ENCODE measurements around the gene SLC25A45.

Gene SLC25A45

DNA sequence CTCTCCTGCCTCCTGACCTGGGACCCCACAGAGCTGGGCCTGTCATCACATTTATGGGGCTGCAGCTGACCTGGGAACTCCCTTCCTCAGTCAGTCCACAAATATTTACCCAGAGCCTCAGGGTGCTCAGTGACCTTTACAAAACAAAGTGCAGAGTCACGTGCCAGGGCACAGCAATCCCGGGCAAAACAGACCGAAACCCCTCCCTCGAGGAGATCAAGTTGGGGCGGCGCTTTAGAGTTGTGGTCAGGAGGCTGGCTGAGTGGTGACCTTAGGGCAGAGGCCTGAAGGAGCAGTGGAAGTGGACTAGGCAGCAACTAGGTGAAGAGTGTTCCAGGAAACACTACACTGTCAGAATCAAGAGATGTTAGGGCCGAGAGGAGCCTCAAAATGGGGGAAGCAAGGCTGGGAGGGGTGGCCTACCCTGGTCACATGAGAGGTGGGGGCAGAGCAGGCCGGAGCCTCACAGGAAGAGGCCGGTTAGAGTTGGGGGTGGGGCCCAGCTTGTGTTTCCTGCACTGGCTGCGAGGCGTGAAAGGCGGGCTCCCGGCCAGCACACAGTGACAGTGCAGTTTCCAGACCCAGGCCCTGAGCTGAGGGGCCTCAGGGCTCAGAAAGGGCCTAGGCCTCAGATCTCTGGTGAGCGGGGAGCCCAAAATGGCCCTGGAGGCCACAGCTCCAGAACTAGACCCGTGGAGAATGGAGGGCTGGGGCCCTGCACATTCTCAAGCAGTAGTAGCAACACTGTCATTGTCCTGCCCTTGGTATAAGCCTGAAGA, 36.4 kb upstream of the SLC25A45 start:
- no peak for TF ChIP-seq ZNF8 (CRISPR knock-in tag; IDR thresholded peaks at IDR 0.05)
- TF ChIP-seq PATZ1 (CRISPR knock-in tag; IDR thresholded peaks at IDR 0.05; ENCODE audit: borderline replicate concordance), result peak; percentile 95
- TF ChIP-seq ISL1 (CRISPR knock-in tag; IDR thresholded peaks at IDR 0.05), result peak; percentile 43; the same call in 1 of the 2 replicates
- no peak for TF ChIP-seq OSR1 (CRISPR knock-in tag; IDR thresholded peaks at IDR 0.05)
- peak; percentile 42; the same call in 1 of the 2 replicates for TF ChIP-seq ZC3H10 (CRISPR knock-in tag; IDR thresholded peaks at IDR 0.05)
- peak; percentile 41; the same call in 1 of the 2 replicates for TF ChIP-seq TCF4 (CRISPR knock-in tag; IDR thresholded peaks at IDR 0.05; ENCODE audit: borderline replicate concordance)
- peak; percentile 42; the same call in 1 of the 2 replicates for TF ChIP-seq ZFP3 (CRISPR knock-in tag; IDR thresholded peaks at IDR 0.05)
- TF ChIP-seq CSDC2 (CRISPR knock-in tag; IDR thresholded peaks at IDR 0.05), result peak; percentile 26; the same call in 1 of the 2 replicates
- peak; percentile 77; the same call in 1 of the 2 replicates for TF ChIP-seq TSHZ2 (CRISPR knock-in tag; IDR thresholded peaks at IDR 0.05)
- ATAC-seq, result peak; percentile 36

GRCh38 chr11:65418431-65418680, 35.9 kb upstream of the SLC25A45 start:
- ATAC-seq, result no peak
- 0 out of 2 replicates have a peak, but pooled peaks have one; percentile 18 for TF ChIP-seq ZC3H10 (CRISPR knock-in tag; IDR thresholded peaks at IDR 0.05)
- TF ChIP-seq TCF4 (CRISPR knock-in tag; IDR thresholded peaks at IDR 0.05; ENCODE audit: borderline replicate concordance), result no peak
- TF ChIP-seq, protein P1, sequence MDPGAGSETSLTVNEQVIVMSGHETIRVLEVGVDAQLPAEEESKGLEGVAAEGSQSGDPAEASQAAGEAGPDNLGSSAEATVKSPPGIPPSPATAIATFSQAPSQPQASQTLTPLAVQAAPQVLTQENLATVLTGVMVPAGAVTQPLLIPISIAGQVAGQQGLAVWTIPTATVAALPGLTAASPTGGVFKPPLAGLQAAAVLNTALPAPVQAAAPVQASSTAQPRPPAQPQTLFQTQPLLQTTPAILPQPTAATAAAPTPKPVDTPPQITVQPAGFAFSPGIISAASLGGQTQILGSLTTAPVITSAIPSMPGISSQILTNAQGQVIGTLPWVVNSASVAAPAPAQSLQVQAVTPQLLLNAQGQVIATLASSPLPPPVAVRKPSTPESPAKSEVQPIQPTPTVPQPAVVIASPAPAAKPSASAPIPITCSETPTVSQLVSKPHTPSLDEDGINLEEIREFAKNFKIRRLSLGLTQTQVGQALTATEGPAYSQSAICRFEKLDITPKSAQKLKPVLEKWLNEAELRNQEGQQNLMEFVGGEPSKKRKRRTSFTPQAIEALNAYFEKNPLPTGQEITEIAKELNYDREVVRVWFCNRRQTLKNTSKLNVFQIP (CRISPR knock-in tag; IDR thresholded peaks at IDR 0.05; ENCODE audit: borderline replicate concordance, low read depth), result no peak

DNA sequence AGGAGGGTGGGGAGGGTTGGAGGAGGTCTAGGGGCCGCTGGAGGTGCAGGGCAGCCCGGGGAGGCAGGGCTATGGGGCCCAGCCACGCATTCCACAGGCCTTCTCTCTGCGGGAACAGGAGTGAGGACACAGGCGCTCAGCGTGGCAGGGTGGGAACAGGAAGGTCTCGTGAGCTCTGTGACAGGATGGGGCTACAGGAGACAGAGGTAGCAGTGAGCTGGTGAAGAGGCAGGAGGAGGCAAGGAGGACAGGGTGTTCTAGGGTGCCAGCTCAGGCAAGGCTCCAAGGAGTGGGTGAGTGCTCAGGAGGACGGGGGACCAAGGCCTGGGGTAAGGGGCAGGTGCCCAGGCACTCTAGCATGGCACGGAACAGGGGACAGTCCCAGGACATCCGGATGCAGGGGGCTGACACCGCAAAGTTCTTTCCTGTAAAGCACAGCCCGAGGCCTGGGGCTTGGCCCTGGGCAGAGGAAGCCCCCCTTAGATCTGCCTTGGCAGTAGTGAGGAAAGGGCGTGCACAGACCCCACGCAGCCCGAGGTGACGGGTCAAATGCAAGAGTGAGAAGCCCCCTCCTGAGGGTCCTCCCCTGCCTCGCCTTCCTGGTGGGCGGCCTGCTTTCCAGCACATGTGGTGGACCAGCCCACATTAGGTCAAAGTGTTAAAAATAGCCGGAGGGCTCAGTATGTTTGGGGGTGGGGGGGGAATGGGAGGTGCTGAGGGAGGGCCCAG, 35.4 kb upstream of the SLC25A45 start:
- TF ChIP-seq GLIS3 (CRISPR knock-in tag; IDR thresholded peaks at IDR 0.05) (no peak), ZNF565 (CRISPR knock-in tag; conservative IDR thresholded peaks at IDR 0.05; ENCODE audit: low read depth) (no peak), OSR1 (CRISPR knock-in tag; IDR thresholded peaks at IDR 0.05) (no peak), TCF4 (CRISPR knock-in tag; IDR thresholded peaks at IDR 0.05; ENCODE audit: borderline replicate concordance) (no peak), CREB5 (CRISPR knock-in tag; IDR thresholded peaks at IDR 0.05; ENCODE audit: low read depth) (no peak), PATZ1 (CRISPR knock-in tag; IDR thresholded peaks at IDR 0.05; ENCODE audit: borderline replicate concordance) (no peak), BACH2 (CRISPR knock-in tag; IDR thresholded peaks at IDR 0.05; ENCODE audit: borderline replicate concordance) (no peak), SNAI2 (CRISPR knock-in tag; IDR thresholded peaks at IDR 0.05) (no peak), ZC3H10 (CRISPR knock-in tag; IDR thresholded peaks at IDR 0.05) (no peak), CSDC2 (CRISPR knock-in tag; IDR thresholded peaks at IDR 0.05) (no peak), CSRNP3 (CRISPR knock-in tag; IDR thresholded peaks at IDR 0.05) (no peak), ISL1 (CRISPR knock-in tag; IDR thresholded peaks at IDR 0.05) (no peak), TSHZ2 (CRISPR knock-in tag; IDR thresholded peaks at IDR 0.05) (no peak), RARB (CRISPR knock-in tag; IDR thresholded peaks at IDR 0.05) (no peak)
- no peak for ATAC-seq

Measured in SK-N-SH treated with all-trans-retinoic acid at 6 μM for 48 hours (cell line).